ENCODE measurements around the gene EMP2. TPM values are rescaled to one million over a fixed set of nuclear protein-coding genes. Genes with fewer than 3 reads are reported as not detected.

EMP2 gene
- total and polyA plus RNA-seq, 4 experiments from 2014 or later: not detected

DNA sequence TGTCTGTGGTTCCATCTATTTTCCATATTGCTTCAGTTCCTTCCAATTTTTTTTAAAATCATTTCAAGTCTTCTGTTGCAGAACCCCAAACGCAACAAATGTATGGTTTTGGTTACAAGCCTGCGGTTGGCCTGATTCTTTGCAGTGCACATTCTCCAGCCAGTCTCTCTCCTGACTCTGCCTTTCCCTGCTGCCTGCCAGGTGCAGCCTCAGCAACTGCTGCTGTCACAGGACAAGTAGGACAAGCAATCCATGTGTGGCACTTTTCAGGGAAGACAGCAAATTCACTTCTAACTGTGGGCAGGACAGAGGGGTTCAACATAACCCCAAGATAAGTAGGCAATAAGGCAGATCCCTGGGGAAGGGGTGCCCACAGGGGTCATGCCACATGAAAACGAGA is 24.2 kb downstream of the EMP2 start:
- Histone ChIP-seq H3K27ac (ENCODE audit: low read depth, low read length) (no peak overlapping the region), H3K9me3 (ENCODE audit: control insufficient read depth in 1 of 2, low read length in 2 of 2) (no peaks in the 10 kb centered on the region), H3K27me3 (ENCODE audit: insufficient read depth, low read length) (no peaks in the 10 kb centered on the region), H3K4me3 (ENCODE audit: low read length in 2 of 2) (no peak overlapping the region), H3K36me3 (ENCODE audit: insufficient read depth, low read length) (no peaks in the 10 kb centered on the region), H3K4me1 (ENCODE audit: insufficient read depth, low read length) (peaks cover 4% of the 10 kb centered on the region)
- ChIA-PET POLR2A (ENCODE audit: partially characterized antibody) (no interaction called here), CTCF (ENCODE audit: partially characterized antibody) (no interaction called here)
- intact Hi-C loops (cut with micrococcal nuclease): no loop called here
- Mint-ChIP-seq H3K9me3 (peaks cover 0 to 11% (median 4%) of the 10 kb centered on the region in 8 donors), H3K36me3 (no peaks in the 10 kb centered on the region), H3K27ac (peak overlapping the region in 1 of 7 donors; percentile 66), H3K4me3 (no peak overlapping the region), H3K4me1 (peaks cover 0 to 12% (median 9%) of the 10 kb centered on the region in 4 donors), H3K27me3 (peaks cover 20 to 27% of the 10 kb centered on the region in 2 donors)
- no peak for DNase-seq

DNA sequence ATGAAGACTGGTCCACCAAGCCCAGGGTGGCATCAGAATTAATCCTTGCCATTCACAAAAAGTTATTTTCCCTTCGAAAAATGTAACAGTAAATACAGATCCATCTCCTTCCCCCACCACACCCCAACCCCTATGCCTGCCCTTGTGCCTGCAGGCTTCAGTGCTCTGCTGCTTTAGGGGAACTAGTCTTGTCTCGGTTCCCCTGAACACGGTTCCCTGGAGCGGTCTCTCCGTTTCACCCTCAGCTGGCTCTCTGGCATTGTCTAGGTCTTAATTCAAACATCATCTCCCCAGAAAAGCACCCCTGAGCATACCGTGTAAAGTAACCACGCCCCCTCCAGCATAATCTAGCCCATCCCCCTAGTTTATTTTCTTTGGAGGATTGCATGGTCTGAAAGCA is 25.8 kb downstream of the EMP2 start:
- Histone ChIP-seq H3K4me1 (ENCODE audit: insufficient read depth, low read length) (peaks cover 4% of the 10 kb centered on the region), H3K4me3 (ENCODE audit: low read length in 2 of 2) (no peak overlapping the region), H3K9me3 (ENCODE audit: control insufficient read depth in 1 of 2, low read length in 2 of 2) (no peaks in the 10 kb centered on the region), H3K36me3 (ENCODE audit: insufficient read depth, low read length) (no peaks in the 10 kb centered on the region), H3K27me3 (ENCODE audit: insufficient read depth, low read length) (no peaks in the 10 kb centered on the region), H3K27ac (ENCODE audit: low read depth, low read length) (no peak overlapping the region)
- H3K4me1 Mint-ChIP-seq: peaks cover 0 to 12% (median 9%) of the 10 kb centered on the region in 4 donors
- CTCF ChIA-PET (ENCODE audit: partially characterized antibody): no interaction called here
- intact Hi-C loops (cut with micrococcal nuclease): no loop called here
- peaks cover 0 to 6% (median 3%) of the 10 kb centered on the region in 8 donors for H3K9me3 Mint-ChIP-seq
- no peak overlapping the region for H3K27ac Mint-ChIP-seq
- H3K36me3 Mint-ChIP-seq: no peaks in the 10 kb centered on the region
- H3K4me3 Mint-ChIP-seq: no peak overlapping the region
- no peak for DNase-seq
- POLR2A ChIA-PET (ENCODE audit: partially characterized antibody): no interaction called here
- H3K27me3 Mint-ChIP-seq: peaks cover 17 to 30% of the 10 kb centered on the region in 2 donors

- peak overlapping the region in 4 of 7 donors; percentile 43 to 70 (median 55) for H3K27ac Mint-ChIP-seq
- H3K9me3 Mint-ChIP-seq: peaks cover 0 to 19% (median 13%) of the 10 kb centered on the region in 8 donors
- peak in 4 of 5 donors; percentile 19 to 53 (median 38) for DNase-seq
- peak overlapping the region; percentile 44 to 88 (median 82) for H3K4me3 Mint-ChIP-seq
- Histone ChIP-seq H3K36me3 (ENCODE audit: insufficient read depth, low read length) (no peaks in the 10 kb centered on the region), H3K4me3 (ENCODE audit: low read length in 2 of 2) (peak overlapping the region in 1 of 2 donors; percentile 32), H3K4me1 (ENCODE audit: insufficient read depth, low read length) (peaks cover 4% of the 10 kb centered on the region), H3K27ac (ENCODE audit: low read depth, low read length) (no peak overlapping the region), H3K9me3 (ENCODE audit: control insufficient read depth in 1 of 2, low read length in 2 of 2) (peaks cover 0 to 3% of the 10 kb centered on the region in 2 donors), H3K27me3 (ENCODE audit: insufficient read depth, low read length) (no peaks in the 10 kb centered on the region)
- CTCF ChIA-PET (ENCODE audit: partially characterized antibody): no interaction called here
- POLR2A ChIA-PET (ENCODE audit: partially characterized antibody): no interaction called here
- H3K4me1 Mint-ChIP-seq: peaks cover 0 to 12% (median 9%) of the 10 kb centered on the region in 4 donors
- intact Hi-C loops (cut with micrococcal nuclease): no loop called here
- peaks cover 17 to 30% of the 10 kb centered on the region in 2 donors for H3K27me3 Mint-ChIP-seq
- H3K36me3 Mint-ChIP-seq: no peaks in the 10 kb centered on the region
Observed at GRCh38 chr16:10552998-10553491, 27.4 kb downstream of the EMP2 start.

- H3K4me3 Mint-ChIP-seq: no peak overlapping the region
- CTCF ChIA-PET (ENCODE audit: partially characterized antibody): interaction anchor here (0.7 kb wide), 2 partner anchors 30 to 1498 kb away, joined by 3 to 4 read pairs; no protein-coding TSS in a partner anchor
- POLR2A ChIA-PET (ENCODE audit: partially characterized antibody): interaction anchor here (0.5 kb wide), 1 partner anchor 233 kb away, joined by 3 read pairs; no protein-coding TSS in a partner anchor
- Histone ChIP-seq H3K36me3 (ENCODE audit: insufficient read depth, low read length) (no peaks in the 10 kb centered on the region), H3K4me3 (ENCODE audit: low read length in 2 of 2) (no peak overlapping the region), H3K4me1 (ENCODE audit: insufficient read depth, low read length) (peaks cover 4% of the 10 kb centered on the region), H3K27me3 (ENCODE audit: insufficient read depth, low read length) (no peaks in the 10 kb centered on the region), H3K9me3 (ENCODE audit: control insufficient read depth in 1 of 2, low read length in 2 of 2) (peaks cover 0 to 3% of the 10 kb centered on the region in 2 donors), H3K27ac (ENCODE audit: low read depth, low read length) (no peak overlapping the region)
- peaks cover 15 to 30% of the 10 kb centered on the region in 2 donors for H3K27me3 Mint-ChIP-seq
- DNase-seq: no peak
- intact Hi-C loops (cut with micrococcal nuclease): no loop called here
- peaks cover 0 to 12% (median 9%) of the 10 kb centered on the region in 4 donors for H3K4me1 Mint-ChIP-seq
- H3K36me3 Mint-ChIP-seq: no peaks in the 10 kb centered on the region
- H3K27ac Mint-ChIP-seq: no peak overlapping the region
- peaks cover 0 to 24% (median 17%) of the 10 kb centered on the region in 8 donors for H3K9me3 Mint-ChIP-seq
Observed at GRCh38 chr16:10552281-10552680, 28.1 kb downstream of the EMP2 start.

GRCh38 chr16:10551881-10552280 is 28.5 kb downstream of the EMP2 start:
- peaks cover 15 to 29% of the 10 kb centered on the region in 2 donors for H3K27me3 Mint-ChIP-seq
- POLR2A ChIA-PET (ENCODE audit: partially characterized antibody): interaction anchor here (0.5 kb wide), 1 partner anchor 232 kb away, joined by 3 read pairs; no protein-coding TSS in a partner anchor
- Histone ChIP-seq H3K4me3 (ENCODE audit: low read length in 2 of 2) (no peak overlapping the region), H3K36me3 (ENCODE audit: insufficient read depth, low read length) (no peaks in the 10 kb centered on the region), H3K4me1 (ENCODE audit: insufficient read depth, low read length) (peaks cover 4% of the 10 kb centered on the region), H3K9me3 (ENCODE audit: control insufficient read depth in 1 of 2, low read length in 2 of 2) (peaks cover 0 to 3% of the 10 kb centered on the region in 2 donors), H3K27me3 (ENCODE audit: insufficient read depth, low read length) (no peaks in the 10 kb centered on the region), H3K27ac (ENCODE audit: low read depth, low read length) (no peak overlapping the region)
- intact Hi-C loops (cut with micrococcal nuclease): no loop called here
- H3K4me1 Mint-ChIP-seq: peaks cover 0 to 12% (median 9%) of the 10 kb centered on the region in 4 donors
- no peak for DNase-seq
- no peak overlapping the region for H3K4me3 Mint-ChIP-seq
- H3K9me3 Mint-ChIP-seq: peaks cover 0 to 27% (median 18%) of the 10 kb centered on the region in 8 donors
- no peak overlapping the region for H3K27ac Mint-ChIP-seq
- CTCF ChIA-PET (ENCODE audit: partially characterized antibody): interaction anchor here (0.7 kb wide), 2 partner anchors 30 to 1498 kb away, joined by 3 to 4 read pairs; no protein-coding TSS in a partner anchor
- H3K36me3 Mint-ChIP-seq: no peaks in the 10 kb centered on the region

DNA sequence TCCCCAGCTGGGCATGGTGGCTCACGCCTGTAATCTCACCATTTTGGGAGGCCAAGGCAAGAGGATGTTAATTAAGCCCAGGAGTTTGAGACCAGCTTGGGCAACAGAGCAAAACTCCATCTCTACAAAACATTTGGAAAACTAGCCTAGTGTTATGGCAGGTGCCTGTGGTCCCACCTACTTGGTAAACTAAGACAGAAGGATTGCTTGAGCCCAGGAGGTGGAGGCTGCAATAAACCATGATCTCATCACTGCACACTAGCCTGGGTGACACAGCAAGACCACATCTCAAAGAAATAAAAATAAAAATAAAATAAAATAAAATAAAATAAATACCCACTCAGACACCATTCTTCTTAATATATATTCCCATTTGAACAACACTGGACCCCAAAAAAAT is 32.0 kb downstream of the EMP2 start:
- Mint-ChIP-seq H3K27ac (no peak overlapping the region), H3K27me3 (peaks cover 14 to 18% of the 10 kb centered on the region in 2 donors), H3K9me3 (peaks cover 0 to 21% (median 15%) of the 10 kb centered on the region in 8 donors), H3K36me3 (no peaks in the 10 kb centered on the region), H3K4me1 (peaks cover 0 to 9% (median 7%) of the 10 kb centered on the region in 4 donors), H3K4me3 (no peak overlapping the region)
- Histone ChIP-seq H3K4me1 (ENCODE audit: insufficient read depth, low read length) (peaks cover 4% of the 10 kb centered on the region), H3K4me3 (ENCODE audit: low read length in 2 of 2) (no peak overlapping the region), H3K9me3 (ENCODE audit: control insufficient read depth in 1 of 2, low read length in 2 of 2) (peaks cover 0 to 3% of the 10 kb centered on the region in 2 donors), H3K36me3 (ENCODE audit: insufficient read depth, low read length) (no peaks in the 10 kb centered on the region), H3K27me3 (ENCODE audit: insufficient read depth, low read length) (no peaks in the 10 kb centered on the region), H3K27ac (ENCODE audit: low read depth, low read length) (no peak overlapping the region)
- DNase-seq: no peak
- ChIA-PET CTCF (ENCODE audit: partially characterized antibody) (interaction anchor here (1.1 kb wide), 1 partner anchor 33 kb away, joined by 3 read pairs; no protein-coding TSS in a partner anchor), POLR2A (ENCODE audit: partially characterized antibody) (no interaction called here)
- intact Hi-C loops (cut with micrococcal nuclease): no loop called here

- no peaks in the 10 kb centered on the region for H3K27me3 ChIP-seq (ENCODE audit: insufficient read depth, low read length)
- Mint-ChIP-seq H3K27me3 (peaks cover 12 to 13% of the 10 kb centered on the region in 2 donors), H3K4me3 (no peak overlapping the region), H3K9me3 (peaks cover 0 to 21% (median 15%) of the 10 kb centered on the region in 8 donors), H3K4me1 (peaks cover 0 to 2% (median 2%) of the 10 kb centered on the region in 4 donors), H3K27ac (no peak overlapping the region), H3K36me3 (no peaks in the 10 kb centered on the region)
- no peak overlapping the region for H3K27ac ChIP-seq (ENCODE audit: low read depth, low read length)
- no peaks in the 10 kb centered on the region for H3K4me1 ChIP-seq (ENCODE audit: insufficient read depth, low read length)
- ChIA-PET CTCF (ENCODE audit: partially characterized antibody) (no interaction called here), POLR2A (ENCODE audit: partially characterized antibody) (no interaction called here)
- no peak overlapping the region for H3K4me3 ChIP-seq (ENCODE audit: low read length in 2 of 2)
- DNase-seq: no peak
- H3K9me3 ChIP-seq (ENCODE audit: control insufficient read depth in 1 of 2, low read length in 2 of 2): peaks cover 0 to 3% of the 10 kb centered on the region in 2 donors
- intact Hi-C loops (cut with micrococcal nuclease): no loop called here
- no peaks in the 10 kb centered on the region for H3K36me3 ChIP-seq (ENCODE audit: insufficient read depth, low read length)
Observed at GRCh38 chr16:10547708-10548107, 32.7 kb downstream of the EMP2 start.
